Ishikawa (cell line): Measurements from ENCODE around the gene OPRL1.

ENCODE experiments used
- CEBPB ChIP-seq: IDR thresholded peaks from 2 replicates; pipeline ENCODE4 v1.6.1; 2012
- CREB1 ChIP-seq: IDR thresholded peaks from 2 replicates; pipeline ENCODE4 v1.6.1; 2012; ENCODE audit warnings: low read depth
- EGR1 ChIP-seq: IDR thresholded peaks from 2 replicates; pipeline ENCODE4 v1.6.1; 2012
- EP300 ChIP-seq: IDR thresholded peaks from 2 replicates; pipeline ENCODE4 v1.6.1; 2012; ENCODE audit warnings: borderline replicate concordance
- FOXM1 ChIP-seq: IDR thresholded peaks from 2 replicates; pipeline ENCODE4 v1.6.1; 2012; ENCODE audit warnings: low read depth, borderline replicate concordance
- NFIC ChIP-seq: IDR thresholded peaks from 2 replicates; pipeline ENCODE4 v1.6.1; 2012
- RAD21 ChIP-seq: IDR thresholded peaks from 2 replicates; pipeline ENCODE4 v1.6.1; 2012; ENCODE audit warnings: low read depth
- REST ChIP-seq: IDR thresholded peaks from 2 replicates; pipeline ENCODE4 v1.6.1; 2012; ENCODE audit warnings: low read depth, mild to moderate bottlenecking
- TAF1 ChIP-seq: IDR thresholded peaks from 2 replicates; pipeline ENCODE4 v1.6.1; 2012; ENCODE audit warnings: low read depth, mild to moderate bottlenecking
- TCF12 ChIP-seq: IDR thresholded peaks from 2 replicates; pipeline ENCODE4 v1.6.1; 2012; ENCODE audit warnings: low read depth
- TEAD4 ChIP-seq: IDR thresholded peaks from 2 replicates; pipeline ENCODE4 v1.6.1; 2012
- YY1 ChIP-seq: IDR thresholded peaks from 2 replicates; pipeline ENCODE4 v1.6.1; 2012; ENCODE audit warnings: low read depth
- ZBTB7A ChIP-seq: IDR thresholded peaks from 2 replicates; pipeline ENCODE4 v1.6.1; 2012; ENCODE audit warnings: low read depth
- TF ChIP-seq, protein P1 (sequence below): IDR thresholded peaks from 2 replicates; pipeline ENCODE4 v1.6.1; 2012
- TF ChIP-seq, protein P2 (sequence below): IDR thresholded peaks from 2 replicates; pipeline ENCODE4 v1.6.1; 2012

The OPRL1 gene

DNA sequence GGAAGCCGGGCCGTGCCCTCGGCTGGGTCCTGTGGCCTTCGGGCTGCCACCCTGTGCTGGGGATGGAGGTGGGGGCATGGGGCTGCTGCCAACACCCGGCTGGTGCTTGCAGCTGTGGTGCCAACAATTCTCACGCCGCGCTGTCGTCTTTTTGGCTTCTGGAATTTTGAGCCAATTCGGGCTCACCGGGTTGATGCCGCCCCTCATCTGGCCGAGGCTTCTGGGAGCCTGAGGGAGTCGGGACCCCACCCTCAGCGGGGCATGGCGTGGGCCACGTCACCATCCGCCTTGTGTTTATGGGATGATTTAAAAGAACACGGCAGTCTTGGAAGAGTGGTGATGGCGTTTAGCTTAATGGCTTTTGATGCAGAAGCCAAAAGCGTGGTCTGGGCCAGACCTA, 36.1 kb downstream of the OPRL1 start:
- TF ChIP-seq, protein P1, sequence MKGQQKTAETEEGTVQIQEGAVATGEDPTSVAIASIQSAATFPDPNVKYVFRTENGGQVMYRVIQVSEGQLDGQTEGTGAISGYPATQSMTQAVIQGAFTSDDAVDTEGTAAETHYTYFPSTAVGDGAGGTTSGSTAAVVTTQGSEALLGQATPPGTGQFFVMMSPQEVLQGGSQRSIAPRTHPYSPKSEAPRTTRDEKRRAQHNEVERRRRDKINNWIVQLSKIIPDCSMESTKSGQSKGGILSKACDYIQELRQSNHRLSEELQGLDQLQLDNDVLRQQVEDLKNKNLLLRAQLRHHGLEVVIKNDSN, result no peak
- TF ChIP-seq TEAD4 (no peak), ZBTB7A (no peak), NFIC (no peak), EGR1 (no peak), CREB1 (no peak), REST (no peak), CEBPB (no peak), RAD21 (no peak), TAF1 (no peak), YY1 (no peak), EP300 (no peak), FOXM1 (no peak)
- TF ChIP-seq, protein P2, sequence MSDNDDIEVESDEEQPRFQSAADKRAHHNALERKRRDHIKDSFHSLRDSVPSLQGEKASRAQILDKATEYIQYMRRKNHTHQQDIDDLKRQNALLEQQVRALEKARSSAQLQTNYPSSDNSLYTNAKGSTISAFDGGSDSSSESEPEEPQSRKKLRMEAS, result no peak

- TF ChIP-seq TCF12 (no peak), CEBPB (no peak), RAD21 (no peak), NFIC (no peak), YY1 (no peak), CREB1 (no peak), ZBTB7A (no peak), EGR1 (no peak), TAF1 (no peak), REST (no peak), TEAD4 (no peak)
- TF ChIP-seq, protein P1, result no peak
- TF ChIP-seq, protein P2, result no peak
These were observed 36.9 kb downstream of the OPRL1 start for GRCh38 chr20:64116541-64117431.

DNA sequence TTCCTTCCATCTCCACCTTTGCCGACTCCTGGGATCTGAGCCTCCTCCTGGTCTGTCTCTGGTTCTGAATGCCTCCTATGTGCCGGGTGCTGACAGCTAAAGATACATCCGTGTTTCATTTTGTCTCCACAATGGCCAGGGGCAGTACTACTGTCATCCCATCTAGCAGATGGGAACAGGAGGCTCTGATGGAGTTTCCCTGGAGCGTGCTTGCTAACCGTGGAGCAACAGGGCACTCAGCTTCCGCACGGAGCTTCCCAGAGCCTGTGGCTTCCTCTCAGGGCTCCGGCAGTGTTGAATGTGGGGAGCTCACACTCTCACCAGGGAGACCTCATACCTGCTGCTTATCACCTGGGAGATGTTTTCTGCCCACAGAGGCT, 39.4 kb downstream of the OPRL1 start:
- no peak for TF ChIP-seq TEAD4
- TF ChIP-seq REST, result no peak
- TF ChIP-seq EP300, result no peak
- TF ChIP-seq, protein P1, result no peak
- TF ChIP-seq CEBPB, result no peak
- no peak for TF ChIP-seq YY1

- TF ChIP-seq ZBTB7A, result peak; percentile 3; the same call in 1 of the 2 replicates
- TF ChIP-seq, protein P1, result no peak
These were observed 39.9 kb downstream of the OPRL1 start for GRCh38 chr20:64119681-64120341.
